Stomach (tissue), 4 donors: ENCODE results near the gene RHD.
"Not testable (repeated sequence)": the region's sequence is repeated elsewhere in the genome, so short reads cannot be mapped to it uniquely, and the experiment has no call there.

Experiments
- CTCF ChIP-seq, 7 experiments: fragments of 450-650 bp in 4 of 7; fragments of 200-600 bp in 3 of 7; sonication (generic) in 3 of 7; IDR thresholded peaks; one replicate each; pipeline ENCODE4 v1.5.1; 2016 to 2019; ENCODE audit warnings: antibody characterized with exemption in 7 of 7, control low read depth in 2 of 7, mild to moderate bottlenecking in 1 of 7
- EP300 ChIP-seq: sonication (generic); formaldehyde crosslinking; IDR thresholded peaks from one replicate; pipeline ENCODE4 v1.6.1; 2017; ENCODE audit warnings: antibody characterized with exemption
- POLR2A ChIP-seq, 4 donors: fragments of 450-650 bp; IDR thresholded peaks; one replicate each; pipeline ENCODE4 v1.6.1; 2016; ENCODE audit warnings: antibody characterized with exemption in 4 of 4, control low read depth in 2 of 4, mild to moderate bottlenecking in 1 of 4, moderate library complexity in 1 of 4
- POLR2AphosphoS5 ChIP-seq, 3 donors: sonication (generic); formaldehyde crosslinking; IDR thresholded peaks; one replicate each; pipeline ENCODE4 v1.6.1; 2016; ENCODE audit warnings: antibody characterized with exemption in 3 of 3

DNA sequence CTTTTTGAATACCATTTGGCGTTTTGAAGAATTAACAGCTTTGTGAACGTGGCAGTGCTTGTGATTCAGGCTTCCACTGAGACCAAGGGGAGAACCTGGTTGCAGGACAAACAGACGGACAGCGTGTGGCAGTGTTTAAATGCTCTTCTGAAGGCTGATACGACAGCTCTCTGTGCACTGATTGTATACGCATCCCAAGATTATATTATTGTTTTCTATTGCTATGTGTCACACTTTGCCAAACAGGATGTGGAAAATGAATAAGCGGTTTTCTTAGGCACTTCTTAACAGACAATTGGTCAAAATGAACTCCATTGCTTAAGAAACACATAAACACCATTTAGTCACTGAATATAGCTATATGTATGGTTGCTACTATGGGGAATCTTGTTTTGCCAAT lies 12.5 kb upstream of the RHD start:
- not testable (repeated sequence) for TF ChIP-seq EP300; POLR2A (IDR thresholded peaks at IDR 0.05); CTCF (IDR thresholded peaks at IDR 0.05); POLR2AphosphoS5 (IDR thresholded peaks at IDR 0.05)
